Uterus (tissue), 4 donors: Measurements from ENCODE around the gene RPRD1B. TPM values are rescaled to one million over a fixed set of nuclear protein-coding genes. Genes with fewer than 3 reads are reported as not detected.

ENCODE experiments used
- DNase-seq, 2 donors: peaks; one replicate each; pipeline ENCODE4 v3.0.0-alpha.2; 2019 to 2020
- H3K27ac ChIP-seq, 2 donors: fragments of 200-600 bp; sonication (generic); 1 replicate in 1 of 2; 2 replicates in 1 of 2; pipeline ENCODE4 v1.5.1; 2016 to 2018
- H3K27me3 ChIP-seq, 2 donors: fragments of 200-600 bp; sonication (generic); one replicate each; pipeline ENCODE4 v1.5.1; 2018 to 2019; ENCODE audit warnings: control low read depth in 1 of 2
- H3K36me3 ChIP-seq, 2 donors: fragments of 200-600 bp; sonication (generic); one replicate each; pipeline ENCODE4 v1.5.1; 2019; ENCODE audit warnings: control low read depth in 1 of 2
- H3K4me1 ChIP-seq, 2 donors: fragments of 200-600 bp; sonication (generic); one replicate each; pipeline ENCODE4 v1.5.1; 2018 to 2019; ENCODE audit warnings: control low read depth in 1 of 2
- H3K4me3 ChIP-seq, 2 donors: fragments of 200-600 bp; sonication (generic); 1 replicate in 1 of 2; 2 replicates in 1 of 2; pipeline ENCODE4 v1.5.1; 2018 to 2019; ENCODE audit warnings: mild to moderate bottlenecking in 1 of 2
- H3K9me3 ChIP-seq, 2 donors: fragments of 200-600 bp; sonication (generic); one replicate each; pipeline ENCODE4 v1.5.1; 2019; ENCODE audit warnings: control low read depth in 1 of 2
- CTCF ChIP-seq, 4 experiments: fragments of 200-600 bp in 2 of 4; fragments of 450-650 bp in 2 of 4; sonication (generic) in 2 of 4; IDR thresholded peaks; one replicate each; pipeline ENCODE4 v1.5.1; 2016 to 2019; ENCODE audit warnings: antibody characterized with exemption in 4 of 4, mild to moderate bottlenecking in 2 of 4, moderate library complexity in 1 of 4
- POLR2A ChIP-seq, 2 donors: fragments of 450-650 bp; IDR thresholded peaks; one replicate each; pipeline ENCODE4 v1.6.1; 2016; ENCODE audit warnings: antibody characterized with exemption in 2 of 2, mild to moderate bottlenecking in 1 of 2, moderate library complexity in 1 of 2
- intact Hi-C: fragments of 100-400 bp; cut with DNase I; formaldehyde crosslinking; loops from one replicate; pipeline ENCODE4 v1.15.1; 2023; ENCODE audit warnings: low total_unique reads
- total RNA-seq, 4 donors: library from RNA; depleted of rRNA in 3 of 4; stranded (reverse); fragments of >200 nt in 3 of 4; gene quantifications; one replicate each; pipeline versions ENCODE4 v1.1.0 to v1.2.4, GENCODE V29; 2014 to 2023
- donor health status: DM: yes; HTN: yes; CAD: no.

The RPRD1B gene
- total RNA-seq, 4 donors from 2014 or later, result 7.9 to 71.3 (median 26.1) TPM

DNA sequence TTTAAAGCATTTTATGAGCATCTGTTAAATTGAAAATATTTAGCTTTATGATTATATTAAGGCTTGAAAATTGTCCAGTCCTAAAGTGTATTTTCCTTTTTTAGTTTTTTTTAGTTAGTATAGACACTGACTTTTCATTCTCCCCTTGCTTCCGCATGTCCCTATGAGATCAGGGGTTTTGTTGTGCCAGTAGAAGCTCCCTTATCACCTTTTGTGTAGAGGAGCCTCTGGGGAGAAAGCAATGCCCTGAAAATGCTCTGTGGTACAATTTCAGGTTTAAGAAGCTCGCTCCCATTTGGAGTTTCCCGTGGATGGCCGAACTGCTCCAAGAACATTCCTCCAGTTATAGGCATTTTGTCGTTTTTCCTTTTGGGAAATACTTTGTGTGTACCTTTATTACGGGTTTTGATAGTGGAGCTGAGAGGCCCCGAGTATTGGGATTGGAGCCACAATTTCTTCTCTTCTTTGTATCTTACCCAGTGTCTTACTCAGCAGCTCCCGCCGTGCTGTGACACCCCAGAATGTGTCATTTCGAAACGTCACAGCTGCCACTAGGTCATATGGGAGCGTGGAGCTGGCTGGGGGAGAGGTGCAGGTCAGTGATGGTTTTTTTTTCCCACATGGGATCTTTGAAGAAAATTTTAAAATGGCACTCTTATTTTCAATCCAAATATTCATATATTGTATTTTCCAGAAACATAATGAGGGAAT, 49.9 kb downstream of the RPRD1B start:
- no peak for TF ChIP-seq POLR2A (IDR thresholded peaks at IDR 0.05)
- no peak for TF ChIP-seq CTCF (IDR thresholded peaks at IDR 0.05)
- Histone ChIP-seq H3K9me3 (no peaks in the 10 kb centered on the region), H3K36me3 (no peaks in the 10 kb centered on the region), H3K27me3 (no peaks in the 10 kb centered on the region), H3K27ac (peak overlapping the region; percentile 68 to 85), H3K4me1 (peaks cover 0 to 10% of the 10 kb centered on the region in 2 donors), H3K4me3 (no peak overlapping the region)
- DNase-seq, result no peak
- intact Hi-C loops, result no loop called here

- TF ChIP-seq POLR2A (IDR thresholded peaks at IDR 0.05) (peak in 1 of 2 donors; percentile 9), CTCF (IDR thresholded peaks at IDR 0.05) (no peak)
- Histone ChIP-seq H3K27me3 (no peaks in the 10 kb centered on the region), H3K27ac (peak overlapping the region; percentile 68 to 85), H3K36me3 (no peaks in the 10 kb centered on the region), H3K9me3 (no peaks in the 10 kb centered on the region), H3K4me3 (no peak overlapping the region), H3K4me1 (peaks cover 0 to 10% of the 10 kb centered on the region in 2 donors)
- DNase-seq, result peak; percentile 40 to 61
- intact Hi-C loops, result no loop called here
These were observed 50.9 kb downstream of the RPRD1B start for GRCh38 chr20:38084425-38084951.

- Histone ChIP-seq H3K36me3 (no peaks in the 10 kb centered on the region), H3K9me3 (no peaks in the 10 kb centered on the region), H3K4me3 (no peak overlapping the region), H3K27me3 (no peaks in the 10 kb centered on the region), H3K4me1 (peaks cover 0 to 10% of the 10 kb centered on the region in 2 donors), H3K27ac (peak overlapping the region; percentile 68 to 85)
- TF ChIP-seq CTCF (IDR thresholded peaks at IDR 0.05), result no peak
- DNase-seq, result no peak
- intact Hi-C loops, result no loop called here
These were observed 51.5 kb downstream of the RPRD1B start for GRCh38 chr20:38085026-38085425.

DNA sequence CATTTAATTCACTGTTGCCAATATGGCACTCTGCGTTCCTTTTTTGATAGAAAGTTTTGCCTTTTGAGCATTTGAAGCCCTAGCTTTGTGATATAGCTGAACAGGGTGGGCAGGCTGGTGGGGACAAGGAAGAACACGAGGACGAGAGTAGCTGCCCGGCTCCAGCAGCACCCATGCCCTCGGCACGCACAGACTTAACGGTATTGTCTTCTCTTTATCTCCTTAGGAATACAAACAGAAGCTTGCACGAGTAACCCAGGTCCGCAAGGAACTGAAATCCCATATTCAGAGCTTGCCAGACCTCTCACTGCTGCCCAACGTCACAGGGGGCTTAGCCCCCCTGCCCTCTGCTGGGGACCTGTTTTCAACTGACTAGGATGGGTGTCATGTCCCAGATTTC, 56.0 kb downstream of the RPRD1B start:
- DNase-seq, result no peak
- no peaks in the 10 kb centered on the region for H3K9me3 ChIP-seq
- H3K4me1 ChIP-seq, result peaks cover 3 to 6% of the 10 kb centered on the region in 2 donors
- intact Hi-C loops, result no loop called here
- no peak overlapping the region for H3K4me3 ChIP-seq
- no peaks in the 10 kb centered on the region for H3K27me3 ChIP-seq
- TF ChIP-seq POLR2A (IDR thresholded peaks at IDR 0.05), result no peak
- TF ChIP-seq CTCF (IDR thresholded peaks at IDR 0.05), result no peak
- no peaks in the 10 kb centered on the region for H3K36me3 ChIP-seq
- peak overlapping the region in 1 of 2 donors; percentile 68 for H3K27ac ChIP-seq

DNA sequence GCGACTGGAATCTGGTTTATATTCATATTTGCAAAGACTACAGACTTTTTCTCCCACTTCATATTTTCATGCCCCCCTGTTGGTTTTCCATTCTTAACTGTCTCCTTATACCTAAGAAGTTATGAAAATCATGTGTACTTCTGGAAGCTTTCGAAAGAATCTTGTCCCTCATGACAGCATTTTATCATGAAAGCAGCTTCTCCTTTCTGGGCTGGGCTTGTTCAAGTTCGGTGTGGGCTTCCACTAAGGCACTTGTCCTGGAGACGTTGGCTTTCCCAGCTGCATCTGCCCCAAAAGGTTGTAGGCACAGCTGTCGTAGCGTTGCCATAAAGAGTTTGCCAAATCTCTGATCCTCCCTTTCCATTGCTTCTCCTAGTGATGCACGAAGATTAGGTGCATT, 56.5 kb downstream of the RPRD1B start:
- H3K36me3 ChIP-seq, result no peaks in the 10 kb centered on the region
- no peak overlapping the region for H3K4me3 ChIP-seq
- DNase-seq, result no peak
- TF ChIP-seq POLR2A (IDR thresholded peaks at IDR 0.05), result no peak
- TF ChIP-seq CTCF (IDR thresholded peaks at IDR 0.05), result no peak
- H3K27ac ChIP-seq, result no peak overlapping the region
- no peaks in the 10 kb centered on the region for H3K9me3 ChIP-seq
- intact Hi-C loops, result no loop called here
- no peaks in the 10 kb centered on the region for H3K27me3 ChIP-seq
- H3K4me1 ChIP-seq, result peaks cover 4 to 8% of the 10 kb centered on the region in 2 donors
